K562 (cell line): Measurements from ENCODE around the gene SLC35F4.

Source experiments
- BCL6 ChIP-seq: fragments of 250-450 bp; sonication (Bioruptor Pico); IDR thresholded peaks from 2 replicates; pipeline ENCODE4 v1.4.0; 2020
- HMBOX1 ChIP-seq: sonication (generic); IDR thresholded peaks from 2 replicates; pipeline ENCODE4 v1.6.1; 2016
- HMG20B ChIP-seq: fragments of 250-450 bp; sonication (Bioruptor Pico); IDR thresholded peaks from 2 replicates; pipeline ENCODE4 v1.5.0; 2021; ENCODE audit warnings: mild to moderate bottlenecking
- NRF1 ChIP-seq, 2 experiments: fragments of 450-650 bp; IDR thresholded peaks in 1 of 2; conservative IDR thresholded peaks in 1 of 2; 2 replicates each; pipeline ENCODE4 v1.6.1; 2014; ENCODE audit warnings: mild to moderate bottlenecking in 2 of 2
- TBL1XR1 ChIP-seq, 2 experiments: IDR thresholded peaks; 2 replicates each; pipeline ENCODE4 v1.6.1; 2012; ENCODE audit warnings: improper control_type of control experiment in 2 of 2, low read length in 2 of 2, mild to moderate bottlenecking in 1 of 2
- ZKSCAN3 ChIP-seq: fragments of 250-450 bp; sonication (Bioruptor Pico); IDR thresholded peaks from 2 replicates; pipeline ENCODE4 v1.4.0; 2020
- ZNF318 ChIP-seq, 2 experiments: fragments of 450-650 bp; IDR thresholded peaks; 2 replicates each; pipeline ENCODE4 v1.6.1; 2016; ENCODE audit warnings: mild to moderate bottlenecking in 2 of 2, borderline replicate concordance in 1 of 2, low read depth in 1 of 2, moderate library complexity in 1 of 2

- no peak for TF ChIP-seq HMG20B (CRISPR knock-in tag)
- TF ChIP-seq ZNF318 (IDR thresholded peaks at IDR 0.05; ENCODE audit: borderline replicate concordance in 1 of 2, low read depth in 1 of 2), result no peak
- no peak for TF ChIP-seq BCL6 (CRISPR knock-in tag)
- no peak for TF ChIP-seq NRF1 (conservative IDR thresholded peaks at IDR 0.05 in 1 of 2, IDR thresholded peaks at IDR 0.05 in 1 of 2)
- no peak for TF ChIP-seq HMBOX1
- TF ChIP-seq ZKSCAN3 (CRISPR knock-in tag), result no peak
- TF ChIP-seq TBL1XR1 (IDR thresholded peaks at IDR 0.05; ENCODE audit: low read length in 2 of 2), result no peak
Measured at GRCh38 chr14:57831981-57832380, 33.9 kb downstream of the SLC35F4 start.
